ENCODE results near the gene UBA3.
A peak's percentile ranks its signal among the peaks of the same experiment; 100 is the strongest.

The UBA3 gene

DNA sequence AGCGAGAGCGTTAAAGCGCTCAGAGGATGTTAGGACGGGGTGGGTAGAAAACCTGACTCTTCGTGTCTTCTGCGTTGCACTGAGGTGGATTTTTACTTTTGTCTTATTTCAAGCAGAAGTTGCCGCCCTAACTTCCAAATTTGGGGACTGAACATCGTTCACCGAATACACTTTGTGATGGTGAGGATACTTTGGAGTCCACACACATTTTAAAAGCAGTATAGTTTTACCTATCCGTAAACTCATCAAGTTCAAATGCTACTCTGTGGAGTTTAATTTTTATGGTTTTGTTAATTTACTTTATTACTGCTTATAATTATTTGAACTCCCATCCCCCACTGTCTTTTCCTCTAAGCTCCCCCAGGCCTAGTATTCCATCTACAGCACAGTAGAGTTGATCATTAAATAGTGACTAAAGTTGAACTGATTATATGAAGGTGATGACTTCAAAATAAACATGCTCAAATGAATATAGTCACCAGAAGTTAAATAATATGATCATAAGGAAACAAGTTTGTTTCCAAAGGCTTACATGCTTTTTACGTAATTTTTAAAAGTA lies 66.1 kb downstream of the UBA3 start:
- TF ChIP-seq POLR2AphosphoS5 (IDR thresholded peaks at IDR 0.05; ENCODE audit: low read depth, low read length): no peak
- TF ChIP-seq REST (IDR thresholded peaks at IDR 0.05; ENCODE audit: insufficient read depth in 1 of 2, low read depth in 2 of 2, low read length in 2 of 2): no peak
- no peak for TF ChIP-seq TAF1 (IDR thresholded peaks at IDR 0.05; ENCODE audit: borderline replicate concordance, insufficient read depth, low read length)
- TF ChIP-seq FOXP2 (optimal IDR thresholded peaks at IDR 0.05; ENCODE audit: borderline replicate concordance, extremely low read depth, extremely low read length, insufficient read depth): no peak
- no peak for TF ChIP-seq SIN3A (IDR thresholded peaks at IDR 0.05; ENCODE audit: borderline replicate concordance, insufficient read depth, low read length)

- peak; percentile 35 for TF ChIP-seq FOXP2 (optimal IDR thresholded peaks at IDR 0.05; ENCODE audit: borderline replicate concordance, extremely low read depth, extremely low read length, insufficient read depth)
- no peak for TF ChIP-seq POLR2AphosphoS5 (IDR thresholded peaks at IDR 0.05; ENCODE audit: low read depth, low read length)
Observed at GRCh38 chr3:69013253-69014021, 66.7 kb downstream of the UBA3 start, which contains the start of gene EOGT. Gene EOGT, minus strand, starts transcription at chr3:69013684. Its CDS starts 3,838 bp downstream, at chr3:69009846.

- TF ChIP-seq REST (IDR thresholded peaks at IDR 0.05; ENCODE audit: insufficient read depth in 1 of 2, low read depth in 2 of 2, low read length in 2 of 2) (no peak), FOXP2 (optimal IDR thresholded peaks at IDR 0.05; ENCODE audit: borderline replicate concordance, extremely low read depth, extremely low read length, insufficient read depth) (no peak), SIN3A (IDR thresholded peaks at IDR 0.05; ENCODE audit: borderline replicate concordance, insufficient read depth, low read length) (no peak), POLR2AphosphoS5 (IDR thresholded peaks at IDR 0.05; ENCODE audit: low read depth, low read length) (no peak), TAF1 (IDR thresholded peaks at IDR 0.05; ENCODE audit: borderline replicate concordance, insufficient read depth, low read length) (no peak)
Observed at GRCh38 chr3:69012800-69013252, 67.3 kb downstream of the UBA3 start.

- no peak for TF ChIP-seq POLR2AphosphoS5 (IDR thresholded peaks at IDR 0.05; ENCODE audit: low read depth, low read length)
- no peak for TF ChIP-seq SIN3A (IDR thresholded peaks at IDR 0.05; ENCODE audit: borderline replicate concordance, insufficient read depth, low read length)
Observed at GRCh38 chr3:69012100-69012799, 67.9 kb downstream of the UBA3 start.

GRCh38 chr3:69011096-69011730 lies 69.0 kb downstream of the UBA3 start:
- TF ChIP-seq REST (IDR thresholded peaks at IDR 0.05; ENCODE audit: insufficient read depth in 1 of 2, low read depth in 2 of 2, low read length in 2 of 2): no peak
